ENCODE results near the gene DPP4. TPM values are rescaled to one million over a fixed set of nuclear protein-coding genes. Genes with fewer than 3 reads are reported as not detected.
A peak's percentile ranks its signal among the peaks of the same experiment; 100 is the strongest.

DPP4 gene
- total RNA-seq, 1 donor from 2014 or later = 55.9 TPM

GRCh38 chr2:162074928-162075688 is 1.1 kb upstream of the DPP4 start:
- H3K4me3 Mint-ChIP-seq = peak overlapping the region; percentile 85

DNA sequence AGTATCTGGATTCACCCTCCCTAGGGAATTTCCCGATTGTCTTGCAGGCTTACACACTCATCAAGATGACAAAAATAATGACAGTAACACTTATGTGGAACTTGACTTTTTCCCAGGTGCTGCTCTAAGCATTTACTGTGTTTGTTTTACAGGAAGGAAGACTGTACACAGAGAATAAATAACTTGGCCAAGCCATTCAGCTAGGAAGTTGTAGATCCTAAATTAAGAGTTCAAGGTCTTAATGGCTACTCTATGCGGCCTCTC is 549 bp upstream of the DPP4 start:
- Mint-ChIP-seq H3K9me3 (peaks cover 10% of the 10 kb centered on the region), H3K4me3 (peak overlapping the region; percentile 85), H3K27ac (peak overlapping the region; percentile 52), H3K4me1 (ENCODE audit: unreplicated experiment) (peaks cover 37% of the 10 kb centered on the region), H3K36me3 (no peaks in the 10 kb centered on the region), H3K27me3 (peaks cover 44% of the 10 kb centered on the region)
- DNase-seq (ENCODE audit: extremely low spot score, unreplicated experiment) = no peak
- no peak for TF ChIP-seq CTCF (conservative IDR thresholded peaks at IDR 0.05)

More at GRCh38 chr2:162074928-162075688, 1.1 kb upstream of the DPP4 start:
- no peak for DNase-seq (ENCODE audit: extremely low spot score, unreplicated experiment)
- peaks cover 44% of the 10 kb centered on the region for H3K27me3 Mint-ChIP-seq
- H3K27ac Mint-ChIP-seq = peak overlapping the region; percentile 52
- H3K36me3 Mint-ChIP-seq = no peaks in the 10 kb centered on the region
- H3K9me3 Mint-ChIP-seq = peaks cover 10% of the 10 kb centered on the region
- TF ChIP-seq CTCF (conservative IDR thresholded peaks at IDR 0.05) = no peak
- H3K4me1 Mint-ChIP-seq (ENCODE audit: unreplicated experiment) = peaks cover 33% of the 10 kb centered on the region

DNA sequence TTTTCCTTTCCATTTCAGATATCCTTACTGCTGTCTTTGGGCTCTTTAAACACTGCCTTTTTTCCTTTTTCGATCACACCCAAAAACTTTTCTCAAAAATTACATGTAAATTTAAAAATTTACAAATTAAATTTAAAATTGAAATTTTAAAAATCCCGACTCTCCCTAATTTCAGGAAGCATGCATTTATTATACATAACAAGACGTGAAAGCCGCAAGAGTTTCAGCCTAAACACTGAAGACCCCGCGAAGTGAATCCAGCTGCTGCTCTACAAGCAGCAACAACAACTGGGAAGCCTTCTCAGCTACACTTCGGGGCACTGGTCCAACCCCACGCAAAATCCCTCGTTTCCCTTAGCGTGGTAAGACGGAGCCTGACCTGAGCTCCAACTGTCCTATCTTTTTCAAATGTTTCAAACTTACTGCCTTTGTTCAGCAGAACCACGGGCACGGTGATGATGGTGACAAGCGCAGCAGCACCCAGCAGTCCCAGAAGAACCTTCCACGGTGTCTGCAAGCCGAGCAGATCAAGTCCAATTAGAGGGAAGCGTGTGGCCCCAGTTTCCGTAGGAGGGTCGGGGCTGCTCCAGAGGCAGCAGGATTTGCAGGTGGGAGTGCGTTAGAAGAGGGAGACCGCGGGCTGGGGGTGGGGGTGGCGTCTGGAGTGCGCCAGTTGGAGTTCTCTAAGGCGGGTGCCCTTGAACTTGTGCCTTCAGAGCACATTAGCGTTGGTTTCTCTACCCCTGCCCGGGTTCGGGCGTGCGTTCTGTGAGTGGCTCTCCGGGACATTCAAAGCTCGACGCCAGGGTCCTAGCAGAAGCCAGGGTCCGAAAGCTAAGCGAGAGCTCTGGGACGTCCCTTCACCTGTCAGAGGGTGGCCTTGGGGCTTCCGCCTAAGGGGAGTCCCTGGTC is 783 bp downstream of the DPP4 start:
- TF ChIP-seq CTCF (conservative IDR thresholded peaks at IDR 0.05) = no peak
- H3K9me3 Mint-ChIP-seq = peaks cover 10% of the 10 kb centered on the region
- peak overlapping the region; percentile 82 for H3K27ac Mint-ChIP-seq
- H3K4me3 Mint-ChIP-seq = peak overlapping the region; percentile 91
- H3K36me3 Mint-ChIP-seq = peaks cover 3% of the 10 kb centered on the region
- DNase-seq (ENCODE audit: extremely low spot score, unreplicated experiment) = no peak
- H3K4me1 Mint-ChIP-seq (ENCODE audit: unreplicated experiment) = peaks cover 41% of the 10 kb centered on the region
- H3K27me3 Mint-ChIP-seq = peaks cover 43% of the 10 kb centered on the region

- peaks cover 4% of the 10 kb centered on the region for H3K9me3 Mint-ChIP-seq
- H3K27ac Mint-ChIP-seq = peak overlapping the region; percentile 35
- peaks cover 40% of the 10 kb centered on the region for H3K27me3 Mint-ChIP-seq
- no peak for TF ChIP-seq CTCF (conservative IDR thresholded peaks at IDR 0.05)
- DNase-seq (ENCODE audit: extremely low spot score, unreplicated experiment) = no peak
- H3K4me1 Mint-ChIP-seq (ENCODE audit: unreplicated experiment) = peaks cover 41% of the 10 kb centered on the region
- H3K4me3 Mint-ChIP-seq = peak overlapping the region; percentile 91
- peaks cover 3% of the 10 kb centered on the region for H3K36me3 Mint-ChIP-seq
These were observed 1.8 kb downstream of the DPP4 start for GRCh38 chr2:162072181-162072702.

GRCh38 chr2:162071001-162071400 is 3.0 kb downstream of the DPP4 start:
- H3K4me1 Mint-ChIP-seq (ENCODE audit: unreplicated experiment) = peaks cover 41% of the 10 kb centered on the region
- H3K27me3 Mint-ChIP-seq = peaks cover 37% of the 10 kb centered on the region
- peak overlapping the region; percentile 20 for H3K27ac Mint-ChIP-seq
- no peak for TF ChIP-seq CTCF (conservative IDR thresholded peaks at IDR 0.05)
- H3K4me3 Mint-ChIP-seq = peak overlapping the region; percentile 48
- H3K36me3 Mint-ChIP-seq = peaks cover 3% of the 10 kb centered on the region
- peaks cover 4% of the 10 kb centered on the region for H3K9me3 Mint-ChIP-seq
- DNase-seq (ENCODE audit: extremely low spot score, unreplicated experiment) = no peak
